Measurements from ENCODE around the gene CRCP.
"Not testable (repeated sequence)": the region's sequence is repeated elsewhere in the genome, so short reads cannot be mapped to it uniquely, and the experiment has no call there.

CRCP gene

GRCh38 chr7:66105263-66105748 is 9.3 kb upstream of the CRCP start:
- no peak for DNase-seq (ENCODE audit: low read depth in 3 of 3, low spot score in 1 of 3)

GRCh38 chr7:66108410-66108809 is 6.2 kb upstream of the CRCP start:
- not testable (repeated sequence) for DNase-seq (ENCODE audit: low read depth in 3 of 3, low spot score in 1 of 3)

DNA sequence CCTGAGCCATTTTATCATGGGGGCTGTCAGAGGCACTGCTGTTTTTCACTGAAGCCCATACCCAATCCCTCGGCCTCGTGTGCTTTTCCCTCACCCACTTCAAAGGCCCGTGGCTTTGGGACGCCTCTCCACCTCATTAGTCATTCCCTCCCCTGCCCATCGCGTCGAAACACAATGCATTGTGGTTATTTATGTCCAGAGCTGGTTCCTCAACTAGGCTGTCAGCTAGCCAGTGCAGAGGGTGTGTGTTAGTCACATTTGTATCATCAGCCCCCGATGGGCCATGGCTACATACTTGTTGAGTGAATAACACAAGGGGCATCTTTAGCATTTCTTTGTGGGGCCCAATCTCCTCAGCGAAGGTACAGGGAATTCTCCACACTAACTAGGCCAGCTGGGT is 3.8 kb upstream of the CRCP start:
- DNase-seq (ENCODE audit: low read depth in 3 of 3, low spot score in 1 of 3): no peak

DNA sequence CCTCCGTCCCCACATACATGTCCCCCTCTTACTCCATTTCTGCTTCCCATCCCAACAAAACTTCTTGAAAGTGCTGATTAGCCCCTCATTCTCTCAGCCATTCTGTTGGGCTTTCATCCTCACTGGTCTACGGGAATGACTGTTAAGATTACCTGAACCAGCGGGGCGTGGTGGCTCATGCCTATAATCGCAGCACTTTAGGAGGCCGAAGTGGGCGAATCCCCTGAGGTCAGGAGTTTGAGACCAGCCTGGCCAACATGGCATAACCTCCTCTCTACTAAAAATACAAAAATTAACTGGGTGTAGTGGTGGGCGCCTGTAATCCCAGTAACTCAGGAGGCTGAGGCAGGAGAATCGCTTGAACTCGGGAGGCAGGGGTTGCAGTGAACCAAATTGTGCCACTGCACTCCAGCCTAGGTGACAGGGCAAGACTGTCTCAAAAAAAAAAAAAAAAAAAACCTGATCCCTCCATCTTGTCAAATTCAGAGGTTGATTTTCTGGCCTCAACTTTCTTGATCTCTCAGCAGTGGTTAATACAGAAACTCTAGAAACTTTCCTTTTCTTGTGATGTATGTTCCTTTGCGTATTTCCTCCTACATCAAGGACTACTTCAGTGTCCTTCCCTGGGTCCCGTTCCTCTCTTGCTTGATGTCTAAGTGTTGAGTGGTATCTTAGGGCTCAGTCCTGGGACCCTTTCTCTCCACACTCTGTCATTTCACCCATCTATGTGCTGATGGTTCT is 2.2 kb downstream of the CRCP start:
- DNase-seq (ENCODE audit: low read depth in 3 of 3, low spot score in 1 of 3): not testable (repeated sequence)

DNA sequence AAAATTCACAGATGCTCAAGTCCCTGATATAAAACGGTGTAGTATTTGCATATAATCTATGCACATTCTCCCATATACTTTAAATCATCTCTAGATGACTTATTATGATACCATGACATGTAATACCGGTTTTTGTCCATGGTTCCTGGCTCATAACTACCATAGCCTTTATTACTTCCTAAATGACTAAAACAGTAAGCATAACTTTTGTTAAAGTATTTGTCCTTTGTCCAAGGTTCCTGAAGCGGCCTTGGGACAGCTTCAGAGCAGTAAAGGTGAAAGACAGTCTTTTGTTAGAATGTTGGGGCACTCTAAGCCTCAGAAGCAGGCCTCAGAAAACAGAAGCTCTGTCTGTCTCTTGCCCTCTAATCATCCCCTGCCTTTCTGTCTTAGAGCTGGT is 4.0 kb downstream of the CRCP start:
- DNase-seq (ENCODE audit: low read depth in 3 of 3, low spot score in 1 of 3): no peak

GRCh38 chr7:66119245-66119850 is 4.7 kb downstream of the CRCP start:
- no peak for DNase-seq (ENCODE audit: low read depth in 3 of 3, low spot score in 1 of 3)

- DNase-seq (ENCODE audit: low read depth in 3 of 3, low spot score in 1 of 3): no peak
Observed at GRCh38 chr7:66123175-66123528, 8.5 kb downstream of the CRCP start.

GRCh38 chr7:66124569-66124861 is 9.9 kb downstream of the CRCP start:
- DNase-seq (ENCODE audit: low read depth in 3 of 3, low spot score in 1 of 3): not testable (repeated sequence)

- DNase-seq (ENCODE audit: low read depth in 3 of 3, low spot score in 1 of 3): no peak
Observed at GRCh38 chr7:66125052-66125694, 10.5 kb downstream of the CRCP start.

DNA sequence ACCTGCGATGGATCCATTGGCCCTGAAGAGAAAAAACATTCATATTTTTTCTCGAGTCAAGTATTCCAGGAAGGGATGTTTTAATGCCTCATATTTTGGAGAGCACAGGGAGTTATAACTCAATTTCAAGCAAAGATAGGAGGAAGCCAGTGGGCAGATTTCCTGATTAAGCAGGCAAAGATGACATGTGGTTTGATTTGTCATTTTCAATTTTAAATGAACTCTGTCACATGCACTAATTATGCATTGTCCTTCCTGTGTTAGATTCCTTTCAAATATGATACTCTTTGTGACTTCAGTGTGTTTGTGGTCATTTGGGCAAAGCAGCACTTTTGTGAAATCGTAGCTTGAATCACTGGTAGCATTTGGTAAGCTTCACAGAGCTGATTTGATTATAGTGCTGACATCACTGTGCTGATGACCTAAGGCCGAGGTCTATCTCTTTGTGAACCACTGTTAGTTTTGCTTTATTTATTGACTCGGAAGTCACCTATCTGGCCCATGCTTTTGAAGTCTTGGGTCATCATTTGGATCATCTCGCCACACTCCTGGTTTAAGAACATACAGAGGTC is 11.2 kb downstream of the CRCP start:
- DNase-seq (ENCODE audit: low read depth in 3 of 3, low spot score in 1 of 3): not testable (repeated sequence)

DNA sequence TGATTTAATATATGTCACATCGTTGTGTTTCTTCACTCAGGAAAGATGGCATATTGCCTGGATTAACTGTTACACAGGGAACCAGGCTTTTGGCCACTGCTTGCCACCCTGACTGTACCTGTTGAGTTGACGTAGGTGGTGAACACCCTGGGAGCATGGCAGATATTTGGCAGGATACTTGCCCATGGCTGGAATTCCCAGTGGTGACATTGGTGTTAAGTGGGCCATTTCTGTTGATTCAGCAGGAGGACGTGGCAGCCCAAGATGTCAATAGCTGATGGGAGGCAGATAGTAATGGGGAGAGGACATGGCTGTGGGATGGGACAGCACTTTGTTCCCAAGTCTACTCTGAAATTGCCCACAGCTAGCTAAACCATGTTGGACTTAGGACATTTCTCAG is 12.5 kb downstream of the CRCP start:
- DNase-seq (ENCODE audit: low read depth in 3 of 3, low spot score in 1 of 3): not testable (repeated sequence)

- DNase-seq (ENCODE audit: low read depth in 3 of 3, low spot score in 1 of 3): no peak
Observed at GRCh38 chr7:66138994-66139752, 24.5 kb downstream of the CRCP start.

- DNase-seq (ENCODE audit: low read depth in 3 of 3, low spot score in 1 of 3): no peak
Observed at GRCh38 chr7:66140924-66141323, 26.3 kb downstream of the CRCP start.

DNA sequence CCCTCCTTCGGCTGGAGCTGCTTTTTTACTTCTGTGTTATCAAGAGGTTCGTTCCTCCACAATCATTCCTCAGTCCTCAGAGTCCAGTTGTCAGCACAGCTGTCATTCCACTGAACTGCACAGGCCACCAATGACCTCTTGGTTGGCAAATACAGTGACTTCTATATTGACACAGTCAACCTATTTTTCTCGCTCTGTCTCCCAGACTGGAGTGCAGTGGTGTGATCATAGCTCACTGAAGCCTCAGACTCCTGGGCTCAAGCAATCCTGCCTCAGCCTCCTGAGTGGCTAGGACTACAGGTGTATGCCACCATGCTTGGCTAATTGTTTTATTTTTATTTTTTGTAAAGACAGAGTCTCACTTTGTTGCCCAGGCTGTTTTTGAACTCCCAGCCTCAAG is 27.7 kb downstream of the CRCP start:
- DNase-seq (ENCODE audit: low read depth in 3 of 3, low spot score in 1 of 3): no peak

DNA sequence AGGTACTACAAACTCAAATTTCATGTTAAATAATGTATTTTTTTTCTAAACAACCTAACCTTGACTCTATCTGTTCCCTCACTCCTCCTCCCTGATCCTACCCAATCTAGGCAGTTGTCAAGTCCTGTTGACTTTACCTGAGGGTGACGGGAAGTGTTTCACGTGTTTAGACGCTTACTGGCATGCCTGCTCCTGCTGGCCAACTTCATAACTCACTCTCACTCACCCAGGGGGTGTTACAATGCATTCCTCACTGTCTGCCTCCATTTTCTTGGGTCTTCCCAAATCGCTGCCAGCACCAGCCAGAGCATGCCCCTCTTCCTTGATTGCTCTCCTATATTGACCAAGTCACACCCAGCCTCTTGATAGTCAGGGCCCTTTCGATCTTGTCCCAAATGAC is 28.3 kb downstream of the CRCP start:
- no peak for DNase-seq (ENCODE audit: low read depth in 3 of 3, low spot score in 1 of 3)

DNA sequence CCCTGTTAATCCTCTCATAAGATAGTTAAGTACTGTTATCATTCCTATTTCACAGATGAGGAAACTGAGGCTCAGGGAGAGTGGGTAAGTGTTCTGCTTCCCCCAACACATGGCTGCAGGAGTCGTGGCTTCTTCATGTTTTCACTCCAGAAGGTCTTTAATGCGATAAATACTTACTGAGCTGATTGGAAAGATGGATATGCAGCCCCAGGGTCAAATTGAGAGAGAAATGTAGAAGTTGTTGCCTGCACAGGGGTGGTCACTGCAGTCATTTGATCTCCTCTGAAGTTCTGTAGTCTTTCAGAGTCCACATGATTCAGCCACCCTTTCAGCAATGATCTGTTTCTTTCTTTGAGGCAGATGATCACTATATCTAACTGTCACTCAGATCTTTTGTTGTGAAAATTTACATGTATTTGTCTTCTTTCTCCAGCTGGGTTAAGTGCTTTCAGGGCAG is 29.3 kb downstream of the CRCP start:
- DNase-seq (ENCODE audit: low read depth in 3 of 3, low spot score in 1 of 3): no peak

GRCh38 chr7:66145400-66146104 is 30.9 kb downstream of the CRCP start:
- no peak for DNase-seq (ENCODE audit: low read depth in 3 of 3, low spot score in 1 of 3)

- no peak for DNase-seq (ENCODE audit: low read depth in 3 of 3, low spot score in 1 of 3)
Observed at GRCh38 chr7:66146701-66147100, 32.1 kb downstream of the CRCP start.

DNA sequence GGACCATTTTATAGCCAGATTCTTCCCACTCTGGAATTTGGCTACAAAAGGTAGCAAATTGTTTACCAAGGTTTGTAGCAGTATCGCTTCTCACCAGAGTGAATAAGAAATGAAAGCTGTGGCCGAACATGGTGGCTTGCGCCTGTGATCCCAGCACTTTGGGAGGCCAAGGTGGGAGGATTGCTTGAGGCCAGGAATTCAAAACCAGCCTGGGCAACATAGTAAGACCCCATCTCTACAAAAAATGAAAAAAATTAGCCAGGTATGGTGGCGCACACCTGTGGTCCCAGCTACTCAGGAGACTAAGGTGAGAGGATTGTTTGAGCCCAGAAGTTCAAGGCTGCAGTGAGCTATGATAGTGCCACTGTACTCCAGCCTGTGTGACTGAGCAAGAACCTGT is 33.0 kb downstream of the CRCP start:
- not testable (repeated sequence) for DNase-seq (ENCODE audit: low read depth in 3 of 3, low spot score in 1 of 3)

- no peak for DNase-seq (ENCODE audit: low read depth in 3 of 3, low spot score in 1 of 3)
Observed at GRCh38 chr7:66150471-66150870, 35.8 kb downstream of the CRCP start.

Measured in stimulated activated CD4-positive, alpha-beta T cell treated with anti-CD3 and anti-CD28 coated beads, TNF-alpha, amount 100 ng/mL, for 1 hour (primary cell).